Measurements from ENCODE around the gene DPY19L3. TPM values are rescaled to one million over a fixed set of nuclear protein-coding genes. Genes with fewer than 3 reads are reported as not detected.

DPY19L3 gene
- polyA plus RNA-seq, 1 of the 3 experiments (the other 2 are of a cell fraction), result 25.2 TPM

- TF ChIP-seq, protein P1, sequence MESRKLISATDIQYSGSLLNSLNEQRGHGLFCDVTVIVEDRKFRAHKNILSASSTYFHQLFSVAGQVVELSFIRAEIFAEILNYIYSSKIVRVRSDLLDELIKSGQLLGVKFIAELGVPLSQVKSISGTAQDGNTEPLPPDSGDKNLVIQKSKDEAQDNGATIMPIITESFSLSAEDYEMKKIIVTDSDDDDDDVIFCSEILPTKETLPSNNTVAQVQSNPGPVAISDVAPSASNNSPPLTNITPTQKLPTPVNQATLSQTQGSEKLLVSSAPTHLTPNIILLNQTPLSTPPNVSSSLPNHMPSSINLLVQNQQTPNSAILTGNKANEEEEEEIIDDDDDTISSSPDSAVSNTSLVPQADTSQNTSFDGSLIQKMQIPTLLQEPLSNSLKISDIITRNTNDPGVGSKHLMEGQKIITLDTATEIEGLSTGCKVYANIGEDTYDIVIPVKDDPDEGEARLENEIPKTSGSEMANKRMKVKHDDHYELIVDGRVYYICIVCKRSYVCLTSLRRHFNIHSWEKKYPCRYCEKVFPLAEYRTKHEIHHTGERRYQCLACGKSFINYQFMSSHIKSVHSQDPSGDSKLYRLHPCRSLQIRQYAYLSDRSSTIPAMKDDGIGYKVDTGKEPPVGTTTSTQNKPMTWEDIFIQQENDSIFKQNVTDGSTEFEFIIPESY (IDR thresholded peaks at IDR 0.05; ENCODE audit: borderline replicate concordance, low read depth), result no peak
- TF ChIP-seq TCF12 (IDR thresholded peaks at IDR 0.05), result no peak
- no peak for TF ChIP-seq NFIC (IDR thresholded peaks at IDR 0.05; ENCODE audit: borderline replicate concordance)
- TF ChIP-seq TEAD4 (IDR thresholded peaks at IDR 0.05; ENCODE audit: borderline replicate concordance, insufficient read depth), result no peak
- no peak for TF ChIP-seq GATA2 (CRISPR knock-in tag; IDR thresholded peaks at IDR 0.05)
- TF ChIP-seq, protein P2, sequence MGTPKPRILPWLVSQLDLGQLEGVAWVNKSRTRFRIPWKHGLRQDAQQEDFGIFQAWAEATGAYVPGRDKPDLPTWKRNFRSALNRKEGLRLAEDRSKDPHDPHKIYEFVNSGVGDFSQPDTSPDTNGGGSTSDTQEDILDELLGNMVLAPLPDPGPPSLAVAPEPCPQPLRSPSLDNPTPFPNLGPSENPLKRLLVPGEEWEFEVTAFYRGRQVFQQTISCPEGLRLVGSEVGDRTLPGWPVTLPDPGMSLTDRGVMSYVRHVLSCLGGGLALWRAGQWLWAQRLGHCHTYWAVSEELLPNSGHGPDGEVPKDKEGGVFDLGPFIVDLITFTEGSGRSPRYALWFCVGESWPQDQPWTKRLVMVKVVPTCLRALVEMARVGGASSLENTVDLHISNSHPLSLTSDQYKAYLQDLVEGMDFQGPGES (IDR thresholded peaks at IDR 0.05; ENCODE audit: low read depth, low read length), result no peak
Measured at GRCh38 chr19:32361574-32362317, 43.8 kb upstream of the DPY19L3 start (continued).

- TF ChIP-seq EZH2phosphoT487 (IDR thresholded peaks at IDR 0.05; ENCODE audit: borderline replicate concordance, low read depth) (no peak), MXI1 (IDR thresholded peaks at IDR 0.05; ENCODE audit: low read depth, low read length) (no peak), GATA2 (CRISPR knock-in tag; IDR thresholded peaks at IDR 0.05) (no peak), ELF1 (IDR thresholded peaks at IDR 0.05) (no peak), EP300 (IDR thresholded peaks at IDR 0.05; ENCODE audit: borderline replicate concordance in 1 of 2, low read depth in 1 of 2, low read length in 1 of 2) (no peak), SMC3 (IDR thresholded peaks at IDR 0.05; ENCODE audit: low read depth, low read length) (no peak), MEF2A (IDR thresholded peaks at IDR 0.05; ENCODE audit: borderline replicate concordance, low read depth) (no peak), FOXJ3 (CRISPR knock-in tag; IDR thresholded peaks at IDR 0.05) (no peak), JUND (IDR thresholded peaks at IDR 0.05) (no peak)
- TF ChIP-seq, protein P3, sequence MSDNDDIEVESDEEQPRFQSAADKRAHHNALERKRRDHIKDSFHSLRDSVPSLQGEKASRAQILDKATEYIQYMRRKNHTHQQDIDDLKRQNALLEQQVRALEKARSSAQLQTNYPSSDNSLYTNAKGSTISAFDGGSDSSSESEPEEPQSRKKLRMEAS (IDR thresholded peaks at IDR 0.05; ENCODE audit: low read depth), result no peak
- TF ChIP-seq, protein P4, sequence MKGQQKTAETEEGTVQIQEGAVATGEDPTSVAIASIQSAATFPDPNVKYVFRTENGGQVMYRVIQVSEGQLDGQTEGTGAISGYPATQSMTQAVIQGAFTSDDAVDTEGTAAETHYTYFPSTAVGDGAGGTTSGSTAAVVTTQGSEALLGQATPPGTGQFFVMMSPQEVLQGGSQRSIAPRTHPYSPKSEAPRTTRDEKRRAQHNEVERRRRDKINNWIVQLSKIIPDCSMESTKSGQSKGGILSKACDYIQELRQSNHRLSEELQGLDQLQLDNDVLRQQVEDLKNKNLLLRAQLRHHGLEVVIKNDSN (IDR thresholded peaks at IDR 0.05; ENCODE audit: borderline replicate concordance, low read depth), result no peak
- no peaks in the 10 kb centered on the region for H3K4me1 ChIP-seq (ENCODE audit: control insufficient read depth in 1 of 2, insufficient read depth in 2 of 2, low read depth in 1 of 2, low read length in 1 of 2)
- no peak overlapping the region for H3K27ac ChIP-seq (ENCODE audit: low read depth in 2 of 2, low read length in 1 of 2)
- WGBS (ENCODE audit: low lambda C conversion rate), result 68% methylated on average over 5 of the region's 5 CpGs
- no peak overlapping the region for H3K4me2 ChIP-seq
- H3K36me3 ChIP-seq (replicated peaks in 1 of 2; ENCODE audit: control insufficient read depth in 1 of 2, insufficient read depth in 2 of 2, low read length in 1 of 2), result peaks cover 57 to 74% of the 10 kb centered on the region in 2 experiments
- H3K79me2 ChIP-seq (ENCODE audit: insufficient read depth), result peaks cover 57% of the 10 kb centered on the region
- H3K27me3 ChIP-seq (ENCODE audit: insufficient read depth), result no peaks in the 10 kb centered on the region
- no peaks in the 10 kb centered on the region for H3K9me2 ChIP-seq
- H4K20me1 ChIP-seq (ENCODE audit: insufficient read depth), result peaks cover 36% of the 10 kb centered on the region
- no peak for DNase-seq
- H2AFZ ChIP-seq (ENCODE audit: low read depth), result no peak overlapping the region
- POLR2A ChIA-PET, result no interaction called here
- H3K9ac ChIP-seq, result no peak overlapping the region
- no peak overlapping the region for H3K4me3 ChIP-seq (ENCODE audit: low read depth in 2 of 2, low read length in 1 of 2)
- CTCF ChIA-PET, result interaction anchor here (1.3 kb wide), 1 partner anchor 1693 kb away, joined by 4 read pairs; no protein-coding TSS in a partner anchor
- H3F3A ChIP-seq (replicated peaks; ENCODE audit: insufficient read depth), result no peaks in the 10 kb centered on the region
- no peaks in the 10 kb centered on the region for H3K9me3 ChIP-seq
Measured at GRCh38 chr19:32362318-32362691, 43.3 kb upstream of the DPY19L3 start.

Measured in SK-N-SH (cell line).